HCEC 1CT (cell line): ENCODE data around the gene UBL4A.

Source experiments
- DNase-seq: peaks from one replicate; pipeline ENCODE4 v3.0.0-alpha.2; 2017

Gene UBL4A

GRCh38 chrX:154436374-154436982 is 49.9 kb downstream of the UBL4A start:
- DNase-seq, result peak; percentile 37

- DNase-seq, result no peak
Observed at GRCh38 chrX:154435171-154435733, 51.2 kb downstream of the UBL4A start.

DNA sequence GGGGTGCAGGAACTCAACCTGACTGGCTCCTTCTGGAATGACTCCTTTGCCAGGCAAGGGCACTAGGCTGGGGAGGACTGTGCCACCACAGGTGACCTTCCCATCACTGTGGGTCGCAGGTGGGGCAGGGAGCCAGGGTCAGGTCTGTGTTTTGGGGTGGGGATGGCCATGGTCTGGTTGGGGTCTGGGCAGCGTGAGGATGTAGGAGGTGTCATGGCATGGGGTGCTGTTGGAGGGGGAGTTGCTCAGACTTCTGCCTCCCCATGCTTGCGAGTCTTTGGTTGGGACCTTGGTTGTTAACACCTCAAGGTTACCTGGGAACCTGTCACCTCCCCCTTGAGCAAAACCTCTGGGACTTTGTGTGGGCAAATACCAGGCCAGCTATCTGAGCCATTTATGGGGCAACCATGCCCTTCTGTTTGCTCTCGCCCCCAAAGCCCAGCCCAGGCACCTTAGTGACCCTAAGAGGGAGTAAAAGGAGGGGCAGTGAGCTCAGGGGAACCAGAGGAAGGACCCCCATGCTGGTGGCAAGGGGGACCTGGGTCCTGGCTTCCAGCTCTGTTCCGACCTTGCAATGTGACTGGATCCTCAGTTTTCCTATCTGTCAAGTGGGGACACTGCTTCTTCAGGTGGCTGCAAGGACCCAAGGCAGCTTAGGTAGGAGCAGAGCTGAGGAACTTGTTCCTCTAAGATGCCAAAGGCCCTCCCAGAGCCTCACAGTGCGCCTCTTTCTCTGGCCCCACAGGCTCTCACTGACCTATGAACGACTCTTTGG is 51.8 kb downstream of the UBL4A start:
- no peak for DNase-seq
